GM10266 (cell line): ENCODE results near the gene ZNF165.
"Not testable (repeated sequence)": the region's sequence is repeated elsewhere in the genome, so short reads cannot be mapped to it uniquely, and the experiment has no call there.

Experiments
- DNase-seq: peaks from one replicate; pipeline ENCODE4 v3.0.0; 2012; ENCODE audit errors: extremely low spot score
- CTCF ChIP-seq: IDR thresholded peaks from 2 replicates; pipeline ENCODE4 v1.5.1; 2012; ENCODE audit warnings: mild to moderate bottlenecking, low read depth; ENCODE audit not compliant: control insufficient read depth, insufficient read depth; ENCODE audit errors: missing control alignments

ZNF165 gene

GRCh38 chr6:28080631-28081485, 490 bp downstream of the ZNF165 start:
- DNase-seq = peak; percentile 84
- TF ChIP-seq CTCF = no peak

- TF ChIP-seq CTCF = no peak
- DNase-seq = peak; percentile 72
Measured at GRCh38 chr6:28081486-28081751, 1.1 kb downstream of the ZNF165 start.

- DNase-seq = no peak
- TF ChIP-seq CTCF = no peak
Measured at GRCh38 chr6:28082939-28083338, 2.6 kb downstream of the ZNF165 start.

- no peak for DNase-seq
- no peak for TF ChIP-seq CTCF
Measured at GRCh38 chr6:28089054-28089453, 8.7 kb downstream of the ZNF165 start.

GRCh38 chr6:28090917-28091586, 10.7 kb downstream of the ZNF165 start:
- no peak for DNase-seq
- no peak for TF ChIP-seq CTCF

GRCh38 chr6:28102222-28102621, 21.9 kb downstream of the ZNF165 start:
- DNase-seq = not testable (repeated sequence)

GRCh38 chr6:28102699-28103098, 22.3 kb downstream of the ZNF165 start:
- DNase-seq = not testable (repeated sequence)

- TF ChIP-seq CTCF = peak; percentile 53
- DNase-seq = peak; percentile 90
Measured at GRCh38 chr6:28104392-28105244, 24.2 kb downstream of the ZNF165 start.
